Measurements from ENCODE around the gene SLC45A1. TPM values are rescaled to one million over a fixed set of nuclear protein-coding genes. Genes with fewer than 3 reads are reported as not detected.

The SLC45A1 gene
- total and polyA plus RNA-seq, 9 of the 15 experiments (the other 6 are each of a cell fraction or from before 2014, with no cell fraction given), result not detected

DNA sequence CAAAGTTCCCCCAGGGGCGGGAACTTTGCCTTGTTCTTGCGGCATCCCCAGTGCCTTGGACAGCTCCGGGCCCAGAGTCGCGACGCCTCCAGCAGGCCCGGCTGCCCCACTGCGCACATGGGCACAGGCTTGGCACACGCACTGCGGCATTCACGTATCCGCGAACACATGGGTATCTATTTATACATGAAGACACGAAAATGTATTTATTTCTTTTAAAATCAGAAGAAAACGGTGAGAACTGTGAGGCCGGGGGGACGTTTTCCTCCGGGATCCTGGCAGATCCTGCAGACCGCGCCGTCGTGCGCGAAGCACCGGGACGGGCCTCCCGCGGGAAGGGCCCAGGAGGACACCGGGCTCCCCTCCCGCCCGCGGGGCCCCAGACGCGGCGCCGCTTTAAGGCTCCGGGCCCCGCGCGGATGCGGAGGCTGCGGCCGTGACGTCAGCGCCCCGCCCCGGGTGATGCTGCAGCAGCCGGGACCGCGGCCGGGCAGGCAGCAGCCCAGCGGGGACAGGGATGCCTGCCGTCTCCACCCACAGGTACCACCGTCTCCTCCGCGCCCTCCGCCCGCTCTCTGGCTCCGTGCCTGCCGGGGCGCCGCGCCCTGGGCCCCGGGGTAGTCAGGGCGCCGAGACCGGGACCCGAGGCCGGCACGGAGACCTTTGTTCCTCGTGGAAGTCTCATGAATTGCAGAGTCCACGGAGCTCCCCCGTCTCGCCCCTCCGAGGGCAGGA, at the start of gene SLC45A1 (continued):
- TF ChIP-seq MBD1 (CRISPR knock-in tag; IDR thresholded peaks at IDR 0.05) (0 out of 2 replicates have a peak, but pooled peaks have one; percentile 82), ZNF253 (CRISPR knock-in tag; conservative IDR thresholded peaks at IDR 0.05) (no peak), ZBTB12 (CRISPR knock-in tag; IDR thresholded peaks at IDR 0.05) (peak; percentile 86), CBFB (CRISPR knock-in tag; IDR thresholded peaks at IDR 0.05) (no peak), ZNF79 (CRISPR knock-in tag; IDR thresholded peaks at IDR 0.05; ENCODE audit: low read depth) (no peak), CTBP1 (IDR thresholded peaks at IDR 0.05; ENCODE audit: borderline replicate concordance) (peak; percentile 95), NFYB (IDR thresholded peaks at IDR 0.05; ENCODE audit: extremely low read depth, insufficient read length) (no peak), KLF16 (IDR thresholded peaks at IDR 0.05) (peak; percentile 28; the same call in 1 of the 2 replicates), NONO (IDR thresholded peaks at IDR 0.05; ENCODE audit: low read depth in 2 of 2, low read length in 1 of 2) (no peak), SAFB (IDR thresholded peaks at IDR 0.05; ENCODE audit: borderline replicate concordance, low read depth, low read length) (0 out of 2 replicates have a peak, but pooled peaks have one; percentile 18), PRMT5 (CRISPR knock-in tag; IDR thresholded peaks at IDR 0.05) (no peak), RBM39 (optimal IDR thresholded peaks at IDR 0.05; ENCODE audit: low read depth, low read length) (no peak), KAT7 (CRISPR knock-in tag; IDR thresholded peaks at IDR 0.05; ENCODE audit: borderline replicate concordance) (no peak), NR1H2 (CRISPR knock-in tag; IDR thresholded peaks at IDR 0.05) (no peak), VEZF1 (CRISPR knock-in tag; IDR thresholded peaks at IDR 0.05) (peak; percentile 59; the same call in 1 of the 2 replicates), SNIP1 (IDR thresholded peaks at IDR 0.05; ENCODE audit: low read depth) (peak; percentile 90), ZNF41 (CRISPR knock-in tag; conservative IDR thresholded peaks at IDR 0.05) (no peak)

Measured in K562 (cell line).